Caco-2 (cell line): ENCODE measurements around the gene HM13. TPM values are rescaled to one million over a fixed set of nuclear protein-coding genes. Genes with fewer than 3 reads are reported as not detected.

ENCODE experiments used
- BruUV-seq: library from RNA; stranded (reverse); fragments of 400-500 nt; replicated peaks from 2 replicates; lab custom pipeline; 2021; lab: Mats Ljungman, UMichigan
- CTCF ChIA-PET: fragments of 300-600 bp; sonication (Branson Sonifier 250); formaldehyde crosslinking; loops from one replicate; lab custom pipeline; 2022; ENCODE audit warnings: antibody characterized with exemption; lab: Charles Lee
- POLR2A ChIA-PET: fragments of 300-600 bp; sonication (Branson Sonifier 250); formaldehyde crosslinking; loops from one replicate; lab custom pipeline; 2022; ENCODE audit warnings: antibody characterized with exemption; lab: Charles Lee
- DNase-seq, 2 experiments: peaks; one replicate each; pipeline versions ENCODE4 v3.0.0 to v3.0.0-alpha.2; 2020 to 2022
- H3K27me3 ChIP-seq: replicated peaks from 2 replicates; pipeline ENCODE4 v1.6.0; 2011; ENCODE audit warnings: low read length; ENCODE audit not compliant: control insufficient read depth, insufficient read depth
- H3K36me3 ChIP-seq: 2 replicates; pipeline ENCODE4 v1.5.1; 2011; ENCODE audit warnings: low read length; ENCODE audit not compliant: control insufficient read depth, insufficient read depth
- H3K4me1 ChIP-seq: fragments of 250-450 bp; sonication (Bioruptor Pico); 2 replicates; pipeline ENCODE4 v1.5.1; 2020; ENCODE audit warnings: mild to moderate bottlenecking
- H3K4me3 ChIP-seq: 2 replicates; pipeline ENCODE4 v1.5.1; 2011; ENCODE audit warnings: low read depth, mild to moderate bottlenecking, control low read depth, low read length
- H3K9me3 ChIP-seq: fragments of 250-450 bp; sonication (Bioruptor Pico); 2 replicates; pipeline ENCODE4 v1.5.1; 2020; ENCODE audit warnings: mild to moderate bottlenecking, moderate library complexity
- H3K27ac Mint-ChIP-seq: one replicate; pipeline ENCODE4 v1.8.0; 2022; ENCODE audit warnings: mixed read lengths; ENCODE audit not compliant: unreplicated experiment
- H3K27me3 Mint-ChIP-seq: one replicate; pipeline ENCODE4 v1.8.0; 2022; ENCODE audit warnings: mixed read lengths; ENCODE audit not compliant: insufficient read depth, unreplicated experiment
- H3K36me3 Mint-ChIP-seq: one replicate; pipeline ENCODE4 v1.8.0; 2022; ENCODE audit warnings: mild to moderate bottlenecking, mixed read lengths; ENCODE audit not compliant: insufficient read depth, unreplicated experiment
- H3K4me1 Mint-ChIP-seq: one replicate; pipeline ENCODE4 v1.8.0; 2022; ENCODE audit warnings: low read depth, mixed read lengths; ENCODE audit not compliant: unreplicated experiment
- H3K4me3 Mint-ChIP-seq: one replicate; pipeline ENCODE4 v1.8.0; 2022; ENCODE audit warnings: mild to moderate bottlenecking, moderate library complexity, mixed read lengths; ENCODE audit not compliant: unreplicated experiment
- H3K9me3 Mint-ChIP-seq: one replicate; pipeline ENCODE4 v1.8.0; 2022; ENCODE audit warnings: mixed read lengths; ENCODE audit not compliant: unreplicated experiment
- intact Hi-C: fragments of 100-400 bp; cut with micrococcal nuclease; formaldehyde crosslinking; loops from one replicate; pipeline ENCODE4 v1.10.0; 2022; ENCODE audit not compliant: unreplicated experiment
- total RNA-seq: library from RNA; stranded (reverse); gene quantifications from 2 replicates; pipeline ENCODE4 v1.2.3, GENCODE V29; 2022
- TF ChIP-seq, protein P1 (sequence below), 2 experiments: fragments of 200-600 bp in 1 of 2; IDR thresholded peaks; 1 replicate in 1 of 2; 2 replicates in 1 of 2; pipeline versions ENCODE4 v1.5.1 to v1.8.0; 2011 to 2022; ENCODE audit warnings: antibody characterized with exemption in 1 of 2, control low read depth in 1 of 2, inconsistent platforms in 1 of 2, low read depth in 1 of 2, low read length in 1 of 2, mild to moderate bottlenecking in 1 of 2, moderate library complexity in 1 of 2; ENCODE audit not compliant: insufficient read depth in 1 of 2, severe bottlenecking in 1 of 2, unreplicated experiment in 1 of 2

Gene HM13
- total RNA-seq, 1 experiment from 2014 or later: 443 TPM

DNA sequence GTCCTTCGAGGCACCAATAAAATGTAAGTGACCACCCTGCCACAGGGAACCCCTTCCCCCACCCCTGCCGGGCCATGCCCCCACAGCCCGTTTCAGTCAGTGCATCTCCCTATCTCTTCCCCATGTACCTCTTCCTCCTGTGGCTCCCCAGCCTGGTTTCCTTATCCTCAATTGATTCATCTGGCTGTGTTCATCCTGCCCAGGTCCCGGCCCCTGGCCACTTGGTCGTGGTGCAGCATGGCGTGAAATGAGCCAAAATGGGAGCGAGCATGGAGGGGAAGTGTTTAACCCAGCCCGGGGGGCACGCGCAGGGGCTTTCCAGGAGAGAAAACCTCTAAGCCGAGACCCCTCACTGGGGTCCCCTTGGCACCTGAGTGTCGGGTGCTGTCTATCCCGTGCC, 35.9 kb downstream of the HM13 start:
- no TSS peak for BruUV-seq
- H3K4me3 Mint-ChIP-seq: no peak overlapping the region
- intact Hi-C loops: no loop called here
- H3K36me3 Mint-ChIP-seq: peaks cover 95% of the 10 kb centered on the region
- ChIA-PET CTCF (interaction anchor here (1.5 to 2.9 kb wide), 2 partner anchors 13 to 63 kb away, joined by 4 to 12 read pairs; no protein-coding TSS in a partner anchor), POLR2A (no interaction called here)
- Histone ChIP-seq H3K27me3 (no peaks in the 10 kb centered on the region), H3K4me3 (no peak overlapping the region), H3K4me1 (peaks cover 22% of the 10 kb centered on the region), H3K36me3 (peaks cover 13% of the 10 kb centered on the region), H3K9me3 (no peaks in the 10 kb centered on the region)
- DNase-seq: no peak
- H3K4me1 Mint-ChIP-seq: peaks cover 7% of the 10 kb centered on the region
- no peaks in the 10 kb centered on the region for H3K27me3 Mint-ChIP-seq
- TF ChIP-seq, protein P1, sequence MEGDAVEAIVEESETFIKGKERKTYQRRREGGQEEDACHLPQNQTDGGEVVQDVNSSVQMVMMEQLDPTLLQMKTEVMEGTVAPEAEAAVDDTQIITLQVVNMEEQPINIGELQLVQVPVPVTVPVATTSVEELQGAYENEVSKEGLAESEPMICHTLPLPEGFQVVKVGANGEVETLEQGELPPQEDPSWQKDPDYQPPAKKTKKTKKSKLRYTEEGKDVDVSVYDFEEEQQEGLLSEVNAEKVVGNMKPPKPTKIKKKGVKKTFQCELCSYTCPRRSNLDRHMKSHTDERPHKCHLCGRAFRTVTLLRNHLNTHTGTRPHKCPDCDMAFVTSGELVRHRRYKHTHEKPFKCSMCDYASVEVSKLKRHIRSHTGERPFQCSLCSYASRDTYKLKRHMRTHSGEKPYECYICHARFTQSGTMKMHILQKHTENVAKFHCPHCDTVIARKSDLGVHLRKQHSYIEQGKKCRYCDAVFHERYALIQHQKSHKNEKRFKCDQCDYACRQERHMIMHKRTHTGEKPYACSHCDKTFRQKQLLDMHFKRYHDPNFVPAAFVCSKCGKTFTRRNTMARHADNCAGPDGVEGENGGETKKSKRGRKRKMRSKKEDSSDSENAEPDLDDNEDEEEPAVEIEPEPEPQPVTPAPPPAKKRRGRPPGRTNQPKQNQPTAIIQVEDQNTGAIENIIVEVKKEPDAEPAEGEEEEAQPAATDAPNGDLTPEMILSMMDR (IDR thresholded peaks at IDR 0.05; ENCODE audit: insufficient read depth in 1 of 2, low read depth in 1 of 2, low read length in 1 of 2, severe bottlenecking in 1 of 2, unreplicated experiment in 1 of 2): no peak
- H3K27ac Mint-ChIP-seq: no peak overlapping the region
- H3K9me3 Mint-ChIP-seq: no peaks in the 10 kb centered on the region

DNA sequence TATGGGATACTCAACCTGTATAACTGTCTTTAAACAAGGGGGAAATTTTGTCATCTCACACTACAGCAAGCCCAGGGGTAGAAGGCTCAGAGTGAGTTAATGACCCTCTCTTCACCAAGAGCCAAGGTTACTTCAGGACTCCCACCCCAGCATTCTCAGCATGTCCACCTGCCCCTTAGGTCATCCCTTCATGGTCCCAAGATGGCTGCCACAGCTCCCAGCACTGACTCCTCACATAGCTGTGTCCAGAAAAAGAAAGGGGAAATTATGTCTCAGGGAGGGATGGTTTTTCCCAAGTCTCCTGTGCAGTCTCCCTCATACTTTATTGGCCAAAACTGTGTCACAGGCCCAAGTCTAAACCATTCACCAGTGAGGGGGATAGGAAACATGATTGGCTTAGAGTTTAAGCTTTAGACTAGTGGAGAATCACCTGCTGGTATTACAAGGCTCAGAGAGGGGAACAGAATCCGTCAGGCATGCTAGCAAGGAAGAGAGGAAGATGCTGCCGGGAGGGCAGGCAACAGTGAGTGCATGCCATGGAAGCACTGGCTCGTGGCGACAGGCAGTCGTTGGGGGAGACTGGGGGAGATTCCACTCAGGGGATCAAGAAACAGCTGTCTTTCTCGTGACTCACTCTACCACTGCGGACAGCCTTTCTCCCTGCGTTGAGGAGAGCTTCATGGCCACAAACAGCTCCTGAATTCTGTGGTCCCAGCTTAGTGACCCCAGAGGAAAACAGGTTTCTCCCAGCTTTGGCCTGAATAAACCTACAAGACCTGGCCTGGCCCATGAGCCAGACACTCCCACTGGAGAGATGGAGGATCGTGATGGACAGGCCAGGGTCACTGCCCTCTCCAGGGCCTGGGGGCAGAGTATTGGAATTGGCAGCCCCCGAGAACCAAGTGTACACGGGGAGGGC, 37.2 kb downstream of the HM13 start:
- Histone ChIP-seq H3K4me1 (peaks cover 26% of the 10 kb centered on the region), H3K27me3 (no peaks in the 10 kb centered on the region), H3K9me3 (no peaks in the 10 kb centered on the region), H3K36me3 (peaks cover 13% of the 10 kb centered on the region), H3K4me3 (no peak overlapping the region)
- no TSS peak for BruUV-seq
- intact Hi-C loops: loop anchor here (2.0 kb wide), 1 partner anchor 37 kb away; the partner anchor contains the start of gene HM13
- H3K4me3 Mint-ChIP-seq: no peak overlapping the region
- H3K4me1 Mint-ChIP-seq: peaks cover 7% of the 10 kb centered on the region
- H3K36me3 Mint-ChIP-seq: peaks cover 95% of the 10 kb centered on the region
- TF ChIP-seq, protein P1 (IDR thresholded peaks at IDR 0.05; ENCODE audit: insufficient read depth in 1 of 2, low read depth in 1 of 2, low read length in 1 of 2, severe bottlenecking in 1 of 2, unreplicated experiment in 1 of 2): no peak
- peak overlapping the region; percentile 80 for H3K27ac Mint-ChIP-seq
- POLR2A ChIA-PET: interaction anchor here (0.9 kb wide), 1 partner anchor 62 kb away, joined by 7 read pairs; no protein-coding TSS in a partner anchor
- no peak for DNase-seq
- CTCF ChIA-PET: interaction anchor here (1.2 to 28.6 kb wide), 4 partner anchors 9 to 57 kb away, joined by 3 to 1708 read pairs (median 8); partner anchors contain the start of gene ID1
- no peaks in the 10 kb centered on the region for H3K9me3 Mint-ChIP-seq
- no peaks in the 10 kb centered on the region for H3K27me3 Mint-ChIP-seq

- Mint-ChIP-seq H3K9me3 (no peaks in the 10 kb centered on the region), H3K4me1 (peaks cover 7% of the 10 kb centered on the region), H3K27ac (no peak overlapping the region), H3K27me3 (no peaks in the 10 kb centered on the region), H3K4me3 (no peak overlapping the region), H3K36me3 (peaks cover 91% of the 10 kb centered on the region)
- H3K4me1 ChIP-seq: peaks cover 28% of the 10 kb centered on the region
- ChIA-PET POLR2A (interaction anchor here (0.7 kb wide), 2 partner anchors 9 to 18 kb away, joined by 3 to 7 read pairs; no protein-coding TSS in a partner anchor), CTCF (interaction anchor here (0.6 to 28.6 kb wide), 5 partner anchors 8 to 562 kb away, joined by 3 to 1708 read pairs (median 13); partner anchors contain the start of gene ID1)
- no peaks in the 10 kb centered on the region for H3K9me3 ChIP-seq
- no peak for DNase-seq
- H3K27me3 ChIP-seq: no peaks in the 10 kb centered on the region
- TF ChIP-seq, protein P1 (IDR thresholded peaks at IDR 0.05; ENCODE audit: insufficient read depth in 1 of 2, low read depth in 1 of 2, low read length in 1 of 2, severe bottlenecking in 1 of 2, unreplicated experiment in 1 of 2): no peak
- H3K4me3 ChIP-seq: no peak overlapping the region
- no TSS peak for BruUV-seq
- peaks cover 12% of the 10 kb centered on the region for H3K36me3 ChIP-seq
- intact Hi-C loops: no loop called here
These were observed 41.0 kb downstream of the HM13 start for GRCh38 chr20:31555203-31555775.
